Activated T-helper 1 cell treated with Interleukin-2 at 50 U/mL for 16 hours (primary cell): ENCODE data around the gene TGM1.
"Not testable (repeated sequence)": the region's sequence is repeated elsewhere in the genome, so short reads cannot be mapped to it uniquely, and the experiment has no call there.

Experiments
- DNase-seq: peaks from one replicate; pipeline ENCODE4 v3.0.0-alpha.2; 2020; ENCODE audit warnings: low read depth

The TGM1 gene

GRCh38 chr14:24254630-24255392 lies 8.2 kb downstream of the TGM1 start:
- DNase-seq, result no peak

DNA sequence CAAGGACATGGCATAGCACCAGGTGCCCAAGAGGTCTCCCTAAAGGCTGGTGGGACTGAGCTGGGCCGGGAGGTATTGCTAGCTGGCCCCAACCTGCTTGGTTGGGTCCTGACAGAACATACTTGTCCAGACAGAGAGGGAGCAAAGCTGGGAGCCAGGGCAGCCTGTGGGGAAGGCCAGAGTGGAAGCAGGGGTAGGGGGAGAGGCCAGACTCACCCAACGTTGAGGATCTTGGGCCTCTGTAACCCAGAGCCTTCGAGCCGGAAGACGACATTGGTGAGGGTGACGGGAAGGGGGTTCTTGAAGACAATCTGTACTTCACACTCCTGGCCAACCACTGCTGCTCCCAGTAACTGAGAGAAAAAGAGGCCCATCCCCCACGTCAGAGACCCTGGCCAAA lies 9.0 kb downstream of the TGM1 start:
- DNase-seq, result no peak

GRCh38 chr14:24252289-24253124 lies 10.5 kb downstream of the TGM1 start:
- no peak for DNase-seq

- no peak for DNase-seq
These were observed 11.1 kb downstream of the TGM1 start for GRCh38 chr14:24251880-24252288.

DNA sequence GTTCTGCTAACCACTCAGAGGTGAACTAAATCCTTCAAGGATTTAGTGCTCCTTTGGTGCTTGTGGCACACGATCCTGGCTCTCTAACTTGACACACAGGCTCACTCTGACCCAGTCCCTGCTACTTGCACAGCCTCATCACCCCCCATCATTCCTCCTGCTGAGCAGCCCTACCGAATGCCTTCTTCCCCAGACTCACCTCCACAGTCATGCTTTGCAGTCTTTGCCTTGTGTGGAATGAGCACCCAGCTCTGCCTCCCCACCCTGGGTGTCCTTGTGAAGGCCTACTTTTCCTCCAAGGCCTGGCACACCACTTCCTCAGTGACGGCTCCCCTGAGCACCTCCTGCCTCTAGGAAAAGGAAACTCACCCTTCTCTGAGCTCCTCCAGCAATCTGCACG lies 12.6 kb downstream of the TGM1 start:
- no peak for DNase-seq

GRCh38 chr14:24249230-24250021 lies 13.6 kb downstream of the TGM1 start:
- no peak for DNase-seq

GRCh38 chr14:24247422-24247821 lies 15.6 kb downstream of the TGM1 start:
- no peak for DNase-seq

DNA sequence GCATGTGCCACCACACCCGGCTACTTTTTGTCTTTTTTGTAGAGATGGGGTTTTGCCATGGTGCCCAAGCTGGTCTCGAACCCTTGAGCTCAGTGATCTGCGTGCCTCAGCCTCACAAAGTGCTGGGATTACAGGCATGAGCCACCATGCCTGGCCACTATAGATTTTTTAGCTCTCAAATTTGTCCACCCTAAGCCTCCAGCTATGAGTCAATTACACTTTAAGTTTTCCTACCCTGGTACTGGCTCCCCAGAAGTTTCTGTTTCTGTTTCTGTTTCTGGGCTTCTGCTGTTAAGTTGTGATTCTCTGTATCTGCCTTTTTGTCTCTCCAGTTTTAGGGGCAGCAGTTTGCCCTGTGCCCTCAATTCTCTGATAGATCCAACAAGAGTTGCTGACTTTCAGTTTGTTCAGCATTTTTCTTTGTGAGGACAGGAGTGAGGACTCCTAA lies 16.2 kb downstream of the TGM1 start:
- DNase-seq, result no peak

- not testable (repeated sequence) for DNase-seq
These were observed 17.6 kb downstream of the TGM1 start for GRCh38 chr14:24245350-24245749.

GRCh38 chr14:24243336-24243836 lies 19.6 kb downstream of the TGM1 start:
- DNase-seq, result no peak

DNA sequence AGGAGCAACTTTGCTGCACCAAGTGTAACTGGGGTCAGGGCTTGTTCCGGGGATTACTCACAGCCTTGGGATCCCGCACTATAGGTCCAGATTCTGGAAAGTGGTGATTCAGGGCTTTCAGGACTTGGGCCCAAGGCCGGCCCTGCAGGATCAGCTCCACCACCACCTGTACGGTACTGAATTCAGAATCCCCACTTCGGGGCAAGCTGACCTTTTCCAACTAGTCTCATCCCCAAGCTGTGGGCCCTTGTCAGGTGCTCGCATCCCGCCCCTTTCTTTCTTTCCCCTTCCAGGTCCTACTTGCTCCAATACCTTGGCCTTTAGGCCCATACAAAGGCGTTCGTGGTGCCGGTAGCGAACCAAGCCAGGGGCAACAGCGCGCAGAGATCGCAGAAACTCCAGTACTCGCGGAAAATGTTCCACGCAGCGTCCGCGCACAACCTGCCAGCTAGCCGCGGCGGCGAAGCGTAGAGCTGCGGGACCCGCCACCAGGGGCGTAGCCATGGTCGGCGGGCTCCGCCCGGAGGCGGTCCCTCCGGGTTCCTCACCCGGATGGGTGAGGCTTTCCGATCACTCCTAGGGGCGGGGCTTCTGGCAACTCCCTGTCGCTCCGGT lies 21.0 kb downstream of the TGM1 start:
- peak; percentile 88 for DNase-seq

GRCh38 chr14:24240110-24240918 lies 22.7 kb downstream of the TGM1 start:
- no peak for DNase-seq

DNA sequence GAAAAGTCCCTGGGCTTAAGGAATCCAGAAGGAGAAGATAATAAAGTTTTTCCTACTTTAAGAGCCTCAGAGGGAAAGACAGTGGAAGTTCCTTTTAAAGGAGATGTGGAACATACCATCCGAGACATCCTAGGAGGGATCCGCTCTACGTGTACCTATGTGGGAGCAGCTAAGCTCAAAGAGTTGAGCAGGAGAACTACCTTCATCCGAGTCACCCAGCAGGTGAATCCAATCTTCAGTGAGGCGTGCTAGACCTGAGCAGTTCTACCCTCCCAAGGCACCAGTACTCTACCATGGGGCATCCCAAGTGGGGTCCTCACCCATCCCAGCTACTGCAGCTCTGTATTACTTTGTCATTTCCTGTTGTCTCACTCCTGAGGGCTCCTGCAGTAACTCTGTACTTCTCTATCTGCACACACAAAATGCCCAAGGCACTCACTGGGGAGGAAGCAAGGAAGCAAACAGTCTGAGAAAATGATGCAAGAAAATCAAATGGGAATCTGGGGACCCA lies 24.4 kb downstream of the TGM1 start:
- DNase-seq, result no peak

DNA sequence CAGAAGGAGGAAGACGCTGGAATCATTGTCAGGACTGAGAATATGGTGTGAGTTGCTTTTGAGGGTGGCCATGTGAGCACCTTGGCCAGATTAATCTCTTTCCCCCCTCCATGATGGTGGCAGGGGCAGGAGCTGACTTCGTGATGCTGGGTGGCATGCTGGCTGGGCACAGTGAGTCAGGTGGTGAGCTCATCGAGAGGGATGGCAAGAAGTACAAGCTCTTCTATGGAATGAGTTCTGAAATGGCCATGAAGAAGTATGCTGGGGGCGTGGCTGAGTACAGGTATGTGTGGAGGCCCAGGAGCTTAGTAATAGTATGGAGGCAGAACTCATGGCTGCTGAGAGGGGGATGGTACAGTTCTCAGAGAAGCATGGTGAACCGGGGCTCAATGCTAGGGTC lies 24.9 kb downstream of the TGM1 start:
- DNase-seq, result no peak

DNA sequence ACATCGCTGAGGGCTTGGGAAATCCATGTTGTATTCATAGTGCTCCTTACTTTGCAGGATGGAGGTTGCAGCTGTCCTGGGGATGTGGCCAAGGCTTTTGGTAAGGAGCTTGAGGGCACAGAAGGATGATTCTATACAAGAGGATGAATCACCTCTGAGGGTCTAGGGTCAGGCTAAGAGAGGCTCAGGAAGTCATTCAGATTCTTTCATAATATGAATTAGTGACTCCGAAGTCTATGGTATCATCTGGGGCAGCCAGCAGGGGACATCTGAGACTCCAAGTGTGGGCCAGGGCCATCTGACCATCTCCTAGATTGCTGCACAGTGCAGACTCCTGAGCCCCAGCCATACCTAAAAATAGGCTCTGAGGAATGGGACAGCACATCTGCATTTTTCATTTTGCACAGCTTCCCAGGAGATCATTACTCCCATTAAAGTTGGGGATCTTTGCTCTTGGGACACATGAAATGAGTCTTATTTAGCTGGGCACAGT lies 25.5 kb downstream of the TGM1 start:
- DNase-seq, result no peak

DNA sequence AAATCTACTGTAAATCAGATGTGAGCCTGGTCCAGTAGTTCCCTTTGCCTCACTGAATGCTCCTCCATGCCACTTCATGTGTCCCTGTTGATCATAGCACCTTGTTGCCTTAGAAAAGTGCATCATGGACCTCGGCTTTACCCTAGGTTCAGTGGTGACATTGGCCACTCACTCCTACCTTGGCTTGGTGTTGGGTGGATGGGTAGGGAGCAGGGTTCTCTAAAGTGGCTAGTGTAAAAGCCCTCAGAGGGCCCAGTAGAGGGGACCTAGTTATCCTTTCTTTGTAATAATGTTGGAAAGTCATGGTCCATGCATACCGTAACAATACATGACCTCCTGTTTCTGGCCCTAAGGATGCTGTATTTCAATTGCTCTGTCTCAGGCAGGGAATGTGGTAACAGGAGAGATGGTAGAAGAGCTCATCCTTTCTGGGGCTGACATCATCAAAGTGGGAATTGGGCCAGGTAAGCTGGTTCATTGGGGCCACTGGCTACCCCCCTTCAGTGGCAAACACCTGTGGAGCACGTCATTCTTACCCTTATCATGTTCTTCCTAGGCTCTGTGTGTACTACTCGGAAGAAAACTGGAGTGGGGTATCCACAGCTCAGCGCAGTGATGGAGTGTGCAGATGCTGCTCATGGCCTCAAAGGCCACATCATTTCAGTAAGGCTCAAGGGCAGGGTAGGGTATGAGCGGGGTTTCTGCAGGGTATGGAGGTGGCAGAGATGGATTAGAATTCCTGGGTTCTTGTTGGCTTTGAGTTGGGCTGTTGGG lies 26.1 kb downstream of the TGM1 start:
- DNase-seq, result no peak

GRCh38 chr14:24235804-24236688 lies 26.9 kb downstream of the TGM1 start:
- DNase-seq, result no peak

GRCh38 chr14:24234095-24235005 lies 28.6 kb downstream of the TGM1 start:
- DNase-seq, result no peak
